Measurements from ENCODE around the gene CAPN10.

Gene CAPN10

GRCh38 chr2:240626531-240627300 lies 40.2 kb downstream of the CAPN10 start:
- DNase-seq: peak; percentile 30

- no peak for DNase-seq
These were observed 41.4 kb downstream of the CAPN10 start for GRCh38 chr2:240627736-240628506.

GRCh38 chr2:240628507-240628807 lies 41.9 kb downstream of the CAPN10 start:
- DNase-seq: no peak

GRCh38 chr2:240628808-240629618 lies 42.5 kb downstream of the CAPN10 start:
- no peak for DNase-seq

GRCh38 chr2:240629619-240629967 lies 43.1 kb downstream of the CAPN10 start:
- no peak for DNase-seq

- no peak for DNase-seq
These were observed 43.6 kb downstream of the CAPN10 start for GRCh38 chr2:240629968-240630770.

GRCh38 chr2:240630771-240631547 lies 44.4 kb downstream of the CAPN10 start:
- no peak for DNase-seq

GRCh38 chr2:240631548-240632305 lies 45.2 kb downstream of the CAPN10 start:
- no peak for DNase-seq

GRCh38 chr2:240632306-240632721 lies 45.8 kb downstream of the CAPN10 start:
- no peak for DNase-seq

GRCh38 chr2:240635121-240635997 lies 48.8 kb downstream of the CAPN10 start:
- no peak for DNase-seq

GRCh38 chr2:240635998-240636547 lies 49.5 kb downstream of the CAPN10 start:
- DNase-seq: no peak

GRCh38 chr2:240636563-240637115 lies 50.1 kb downstream of the CAPN10 start:
- no peak for DNase-seq

- DNase-seq: no peak
These were observed 50.8 kb downstream of the CAPN10 start for GRCh38 chr2:240637116-240637900.

- no peak for DNase-seq
These were observed 51.4 kb downstream of the CAPN10 start for GRCh38 chr2:240637901-240638345.

- no peak for DNase-seq
These were observed 52.1 kb downstream of the CAPN10 start for GRCh38 chr2:240638512-240639160.

- no peak for DNase-seq
These were observed 53.0 kb downstream of the CAPN10 start for GRCh38 chr2:240639566-240639965.

GRCh38 chr2:240640939-240641338 lies 54.4 kb downstream of the CAPN10 start:
- no peak for DNase-seq

Data from activated CD4-positive, alpha-beta T cell treated with anti-CD3 and anti-CD28 coated beads, Interleukin-2, amount 50 U/mL, for 16 hours (primary cell).